Karpas-422 (cell line): ENCODE results near the gene GPR148. TPM values are rescaled to one million over a fixed set of nuclear protein-coding genes. Genes with fewer than 3 reads are reported as not detected.
A peak's percentile ranks its signal among the peaks of the same experiment; 100 is the strongest.

ENCODE experiments used
- DNase-seq: peaks from one replicate; pipeline ENCODE4 v3.0.0-alpha.2; 2015
- H2AFZ ChIP-seq: fragments of 200-600 bp; sonication (generic); 2 replicates; pipeline ENCODE4 v1.6.1; 2014; ENCODE audit warnings: antibody characterized with exemption, low read length, mixed read lengths
- H3K27ac ChIP-seq: fragments of 200-600 bp; sonication (generic); 2 replicates; pipeline ENCODE4 v1.5.1; 2014; ENCODE audit warnings: mild to moderate bottlenecking, low read length, moderate library complexity
- H3K27me3 ChIP-seq: fragments of 200-600 bp; sonication (generic); 2 replicates; pipeline ENCODE4 v1.6.1; 2014; ENCODE audit warnings: low read length, mixed read lengths
- H3K36me3 ChIP-seq: fragments of 200-600 bp; sonication (generic); 2 replicates; pipeline ENCODE4 v1.6.1; 2014; ENCODE audit warnings: low read length, mixed read lengths; ENCODE audit not compliant: insufficient read depth
- H3K4me1 ChIP-seq: fragments of 200-600 bp; sonication (generic); 2 replicates; pipeline ENCODE4 v1.6.1; 2014; ENCODE audit warnings: mild to moderate bottlenecking, low read length, mixed read lengths
- H3K4me2 ChIP-seq: fragments of 200-600 bp; sonication (generic); 2 replicates; pipeline ENCODE4 v1.6.1; 2014; ENCODE audit warnings: low read length, low read depth, mild to moderate bottlenecking; ENCODE audit not compliant: poor library complexity, severe bottlenecking
- H3K4me3 ChIP-seq: fragments of 200-600 bp; sonication (generic); 2 replicates; pipeline ENCODE4 v1.5.1; 2014; ENCODE audit warnings: mild to moderate bottlenecking, antibody characterized with exemption, low read length, mixed read lengths
- H3K79me2 ChIP-seq: fragments of 200-600 bp; sonication (generic); 2 replicates; pipeline ENCODE4 v1.6.1; 2014; ENCODE audit warnings: mild to moderate bottlenecking, low read length, mixed read lengths
- H3K9ac ChIP-seq: fragments of 200-600 bp; sonication (generic); 2 replicates; pipeline ENCODE4 v1.6.0; 2014; ENCODE audit warnings: low read length
- H3K9me2 ChIP-seq: fragments of 200-600 bp; sonication (generic), shearing (Covaris generic); replicated peaks from 2 replicates; pipeline ENCODE4 v1.6.0; 2014; ENCODE audit warnings: mild to moderate bottlenecking, low read length, moderate library complexity; ENCODE audit not compliant: insufficient read depth
- H3K9me3 ChIP-seq: fragments of 300-700, 200-600 bp; sonication (generic); 2 replicates; pipeline ENCODE4 v1.6.1; 2014; ENCODE audit warnings: low read length, mixed read lengths
- H4K20me1 ChIP-seq: fragments of 200-600 bp; sonication (generic); 2 replicates; pipeline ENCODE4 v1.6.1; 2014; ENCODE audit warnings: mild to moderate bottlenecking, antibody characterized with exemption, low read length, low read depth; ENCODE audit not compliant: insufficient read depth
- total RNA-seq: library from RNA; depleted of rRNA; stranded (reverse); fragments of >200 nt; shearing (Covaris generic); gene quantifications from 2 replicates; pipeline ENCODE4 v1.2.3, GENCODE V29; 2014; ENCODE audit warnings: low replicate concordance

Gene GPR148
- total RNA-seq, 1 experiment from 2014 or later = not detected

- no peak overlapping the region for H3K4me2 ChIP-seq
These were observed 35.9 kb downstream of the GPR148 start for GRCh38 chr2:130764821-130765115.

GRCh38 chr2:130765464-130765863, 36.6 kb downstream of the GPR148 start:
- H3K27me3 ChIP-seq = no peaks in the 10 kb centered on the region
- no peak overlapping the region for H3K27ac ChIP-seq
- H3K36me3 ChIP-seq = no peaks in the 10 kb centered on the region
- no peaks in the 10 kb centered on the region for H4K20me1 ChIP-seq
- H3K9me3 ChIP-seq = no peaks in the 10 kb centered on the region
- no peaks in the 10 kb centered on the region for H3K4me1 ChIP-seq
- no peaks in the 10 kb centered on the region for H3K9me2 ChIP-seq
- no peak overlapping the region for H2AFZ ChIP-seq
- H3K4me3 ChIP-seq = no peak overlapping the region
- H3K4me2 ChIP-seq = no peak overlapping the region
- H3K9ac ChIP-seq = no peak overlapping the region
- no peaks in the 10 kb centered on the region for H3K79me2 ChIP-seq
- no peak for DNase-seq

More at GRCh38 chr2:130764821-130765115, 35.9 kb downstream of the GPR148 start:
- H3K9me3 ChIP-seq = no peaks in the 10 kb centered on the region
- no peaks in the 10 kb centered on the region for H3K27me3 ChIP-seq
- no peak overlapping the region for H3K4me3 ChIP-seq
- no peak overlapping the region for H3K9ac ChIP-seq
- H3K79me2 ChIP-seq = no peaks in the 10 kb centered on the region
- DNase-seq = no peak
- no peak overlapping the region for H3K27ac ChIP-seq
- no peak overlapping the region for H2AFZ ChIP-seq
- no peaks in the 10 kb centered on the region for H4K20me1 ChIP-seq
- H3K36me3 ChIP-seq = no peaks in the 10 kb centered on the region
- H3K4me1 ChIP-seq = no peaks in the 10 kb centered on the region
- H3K9me2 ChIP-seq = no peaks in the 10 kb centered on the region

- Histone ChIP-seq H4K20me1 (no peaks in the 10 kb centered on the region), H3K27me3 (no peaks in the 10 kb centered on the region), H3K4me3 (no peak overlapping the region), H3K79me2 (no peaks in the 10 kb centered on the region), H2AFZ (no peak overlapping the region), H3K27ac (no peak overlapping the region), H3K9me3 (no peaks in the 10 kb centered on the region), H3K9me2 (no peaks in the 10 kb centered on the region), H3K4me2 (no peak overlapping the region), H3K9ac (no peak overlapping the region), H3K36me3 (no peaks in the 10 kb centered on the region), H3K4me1 (no peaks in the 10 kb centered on the region)
- no peak for DNase-seq
These were observed 37.2 kb downstream of the GPR148 start for GRCh38 chr2:130766037-130766436.

GRCh38 chr2:130766711-130767407, 38.0 kb downstream of the GPR148 start:
- H2AFZ ChIP-seq = no peak overlapping the region

GRCh38 chr2:130767408-130767775, 38.5 kb downstream of the GPR148 start:
- Histone ChIP-seq H3K9ac (no peak overlapping the region), H3K27me3 (no peaks in the 10 kb centered on the region), H3K4me2 (no peak overlapping the region), H2AFZ (no peak overlapping the region), H3K79me2 (no peaks in the 10 kb centered on the region), H3K27ac (no peak overlapping the region), H3K9me2 (no peaks in the 10 kb centered on the region), H3K4me1 (no peaks in the 10 kb centered on the region), H4K20me1 (no peaks in the 10 kb centered on the region), H3K4me3 (no peak overlapping the region), H3K9me3 (no peaks in the 10 kb centered on the region), H3K36me3 (no peaks in the 10 kb centered on the region)
- no peak for DNase-seq

More at GRCh38 chr2:130766711-130767407, 38.0 kb downstream of the GPR148 start:
- no peaks in the 10 kb centered on the region for H3K9me3 ChIP-seq
- no peak overlapping the region for H3K9ac ChIP-seq
- no peak for DNase-seq
- H4K20me1 ChIP-seq = no peaks in the 10 kb centered on the region
- no peak overlapping the region for H3K4me3 ChIP-seq
- H3K36me3 ChIP-seq = no peaks in the 10 kb centered on the region
- no peaks in the 10 kb centered on the region for H3K27me3 ChIP-seq
- no peaks in the 10 kb centered on the region for H3K79me2 ChIP-seq
- H3K4me1 ChIP-seq = no peaks in the 10 kb centered on the region
- H3K4me2 ChIP-seq = no peak overlapping the region
- H3K9me2 ChIP-seq = no peaks in the 10 kb centered on the region
- H3K27ac ChIP-seq = no peak overlapping the region

GRCh38 chr2:130768191-130768855, 39.5 kb downstream of the GPR148 start:
- Histone ChIP-seq H3K9ac (no peak overlapping the region), H3K4me1 (no peaks in the 10 kb centered on the region), H3K27me3 (no peaks in the 10 kb centered on the region), H3K9me2 (no peaks in the 10 kb centered on the region), H3K79me2 (no peaks in the 10 kb centered on the region), H3K9me3 (no peaks in the 10 kb centered on the region), H3K4me3 (no peak overlapping the region), H2AFZ (no peak overlapping the region), H3K36me3 (no peaks in the 10 kb centered on the region), H3K4me2 (no peak overlapping the region), H3K27ac (no peak overlapping the region), H4K20me1 (no peaks in the 10 kb centered on the region)
- peak; percentile 55 for DNase-seq

- Histone ChIP-seq H3K4me1 (no peaks in the 10 kb centered on the region), H3K36me3 (no peaks in the 10 kb centered on the region), H3K79me2 (no peaks in the 10 kb centered on the region), H3K9me3 (no peaks in the 10 kb centered on the region), H3K4me3 (no peak overlapping the region), H4K20me1 (no peaks in the 10 kb centered on the region), H3K27ac (no peak overlapping the region), H3K9ac (no peak overlapping the region), H3K27me3 (no peaks in the 10 kb centered on the region), H3K4me2 (no peak overlapping the region), H3K9me2 (no peaks in the 10 kb centered on the region), H2AFZ (no peak overlapping the region)
- no peak for DNase-seq
These were observed 40.6 kb downstream of the GPR148 start for GRCh38 chr2:130769343-130769907.

- Histone ChIP-seq H3K36me3 (no peaks in the 10 kb centered on the region), H3K27ac (no peak overlapping the region), H2AFZ (no peak overlapping the region), H3K9me2 (no peaks in the 10 kb centered on the region), H3K9ac (no peak overlapping the region), H3K27me3 (no peaks in the 10 kb centered on the region), H3K4me2 (no peak overlapping the region), H4K20me1 (no peaks in the 10 kb centered on the region), H3K4me3 (no peak overlapping the region), H3K9me3 (no peaks in the 10 kb centered on the region), H3K79me2 (no peaks in the 10 kb centered on the region), H3K4me1 (no peaks in the 10 kb centered on the region)
- DNase-seq = no peak
These were observed 47.7 kb downstream of the GPR148 start for GRCh38 chr2:130776550-130776949.
